Kidney (tissue), 14 donors: Measurements from ENCODE around the gene TOX3. TPM values are rescaled to one million over a fixed set of nuclear protein-coding genes. Genes with fewer than 3 reads are reported as not detected.

Experiments
- DNase-seq, 5 donors: peaks; one replicate each; pipeline ENCODE4 v3.0.0-alpha.2; 2013 to 2020
- FAIRE-seq: peaks from 2 replicates; lab custom pipeline; 2012; peaks lifted over from hg19 to GRCh38; lab: Jason Lieb, UNC
- H3K27ac ChIP-seq, 2 donors: one replicate each; pipeline ENCODE4 v1.7.0; 2013; ENCODE audit warnings: low read depth in 2 of 2, low read length in 2 of 2, inconsistent platforms in 1 of 2
- H3K27me3 ChIP-seq: one replicate; pipeline ENCODE4 v1.7.1; 2013; ENCODE audit warnings: low read length, inconsistent platforms; ENCODE audit not compliant: control insufficient read depth, insufficient read depth
- H3K36me3 ChIP-seq, 3 donors: one replicate each; pipeline versions ENCODE4 v1.7.0 to v1.7.1; 2013; ENCODE audit warnings: low read length in 3 of 3, control low read depth in 1 of 3, inconsistent platforms in 1 of 3; ENCODE audit not compliant: insufficient read depth in 3 of 3, control insufficient read depth in 2 of 3
- H3K4me1 ChIP-seq, 3 donors: one replicate each; pipeline versions ENCODE4 v1.7.0 to v1.7.1; 2013; ENCODE audit warnings: low read length in 3 of 3, inconsistent platforms in 1 of 3, low read depth in 1 of 3; ENCODE audit not compliant: control insufficient read depth in 2 of 3, insufficient read depth in 2 of 3
- H3K4me3 ChIP-seq, 3 donors: one replicate each; pipeline versions ENCODE4 v1.7.0 to v1.8.1; 2013; ENCODE audit warnings: low read length in 3 of 3, control low read depth in 1 of 3, inconsistent platforms in 1 of 3
- H3K9ac ChIP-seq, 3 donors: one replicate each; pipeline versions ENCODE4 v1.7.0 to v1.7.1; 2013; ENCODE audit warnings: low read length in 3 of 3, control low read depth in 1 of 3, inconsistent platforms in 1 of 3
- H3K9me3 ChIP-seq, 3 donors: one replicate each; pipeline versions ENCODE4 v1.7.0 to v1.7.1; 2013; ENCODE audit warnings: low read length in 3 of 3, control low read depth in 1 of 3, inconsistent platforms in 1 of 3; ENCODE audit not compliant: control insufficient read depth in 2 of 3, insufficient read depth in 1 of 3
- CTCF ChIP-seq: IDR thresholded peaks from 3 replicates; pipeline ENCODE4 v1.5.1; 2012; ENCODE audit warnings: mild to moderate bottlenecking, moderate library complexity, borderline replicate concordance; ENCODE audit not compliant: insufficient read depth; ENCODE audit errors: extremely low read depth
- intact Hi-C: fragments of 100-400 bp; cut with DNase I; formaldehyde crosslinking; loops from one replicate; pipeline ENCODE4 v1.11.1; 2022
- polyA plus RNA-seq: library from polyadenylated mRNA; stranded (reverse); fragments of 350-450 nt; fragmentation: Illumina TruSeq; extraction: RNeasy Lipid Tissue Mini Kit (QIAGEN cat#74804); gene quantifications from one replicate; pipeline ENCODE4 v1.2.3, GENCODE V29; 2014; ENCODE audit warnings: low read depth, low replicate concordance; ENCODE audit not compliant: insufficient read depth
- total RNA-seq: library from RNA; stranded (reverse); fragmentation: NEBNext Ultra II Directional; extraction: Animal tissue kit (Norgen Biotek cat#: 25700); gene quantifications from one replicate; pipeline ENCODE4 v1.2.1, GENCODE V29; 2021
- donor health status: control.
- donor health status: control.
- donor health status: control.
- donor health status: control.
- donor health status: control.
- donor health status: DM: yes; HTN: yes; CAD: no.
- donor health status: Normal renal cell carcinoma (clear cell type).

The TOX3 gene
- total and polyA plus RNA-seq, 2 donors from 2014 or later: 8.7 to 16.2 TPM

- no peaks in the 10 kb centered on the region for H3K9me3 ChIP-seq
- DNase-seq: peak in 1 of 5 donors; percentile 15
- no peak for FAIRE-seq
These were observed 100.9 kb downstream of the TOX3 start for GRCh38 chr16:52446080-52446479.

GRCh38 chr16:52441886-52442285 is 105.1 kb downstream of the TOX3 start:
- FAIRE-seq (no peak), DNase-seq (no peak)
- H3K36me3 ChIP-seq: peaks cover 2 to 11% (median 6%) of the 10 kb centered on the region in 3 donors
- H3K9ac ChIP-seq: no peak overlapping the region
- no peak for TF ChIP-seq CTCF
- intact Hi-C loops: no loop called here
- H3K27ac ChIP-seq: no peak overlapping the region
- no peaks in the 10 kb centered on the region for H3K4me1 ChIP-seq
- no peak overlapping the region for H3K4me3 ChIP-seq
- H3K9me3 ChIP-seq: no peaks in the 10 kb centered on the region
- H3K27me3 ChIP-seq: no peaks in the 10 kb centered on the region

More at GRCh38 chr16:52446080-52446479, 100.9 kb downstream of the TOX3 start:
- H3K36me3 ChIP-seq: peaks cover 0 to 14% (median 3%) of the 10 kb centered on the region in 3 donors
- no peaks in the 10 kb centered on the region for H3K27me3 ChIP-seq
- H3K27ac ChIP-seq: no peak overlapping the region
- TF ChIP-seq CTCF: no peak
- no peaks in the 10 kb centered on the region for H3K4me1 ChIP-seq
- intact Hi-C loops: no loop called here
- H3K9ac ChIP-seq: no peak overlapping the region
- no peak overlapping the region for H3K4me3 ChIP-seq

GRCh38 chr16:52440248-52440647 is 106.7 kb downstream of the TOX3 start:
- H3K36me3 ChIP-seq: peaks cover 2 to 11% (median 6%) of the 10 kb centered on the region in 3 donors
- no peak overlapping the region for H3K4me3 ChIP-seq
- intact Hi-C loops: no loop called here
- no peaks in the 10 kb centered on the region for H3K4me1 ChIP-seq
- H3K27ac ChIP-seq: no peak overlapping the region
- TF ChIP-seq CTCF: no peak
- no peaks in the 10 kb centered on the region for H3K27me3 ChIP-seq
- H3K9ac ChIP-seq: no peak overlapping the region
- FAIRE-seq (no peak), DNase-seq (no peak)
- no peaks in the 10 kb centered on the region for H3K9me3 ChIP-seq

GRCh38 chr16:52439750-52440149 is 107.2 kb downstream of the TOX3 start:
- H3K27ac ChIP-seq: no peak overlapping the region
- no peak for TF ChIP-seq CTCF
- H3K27me3 ChIP-seq: no peaks in the 10 kb centered on the region
- H3K4me1 ChIP-seq: no peaks in the 10 kb centered on the region
- DNase-seq (no peak), FAIRE-seq (no peak)
- no peak overlapping the region for H3K4me3 ChIP-seq
- intact Hi-C loops: no loop called here
- H3K36me3 ChIP-seq: peaks cover 2 to 11% (median 6%) of the 10 kb centered on the region in 3 donors
- H3K9me3 ChIP-seq: no peaks in the 10 kb centered on the region
- H3K9ac ChIP-seq: no peak overlapping the region
